Kidney capillary endothelial cell (primary cell): ENCODE measurements around the gene PTPRN2.
"Not testable (repeated sequence)": the region's sequence is repeated elsewhere in the genome, so short reads cannot be mapped to it uniquely, and the experiment has no call there.

Experiments
- DNase-seq: peaks from one replicate; pipeline ENCODE4 v3.0.0-alpha.2; 2018; ENCODE audit warnings: low spot score

The PTPRN2 gene

DNA sequence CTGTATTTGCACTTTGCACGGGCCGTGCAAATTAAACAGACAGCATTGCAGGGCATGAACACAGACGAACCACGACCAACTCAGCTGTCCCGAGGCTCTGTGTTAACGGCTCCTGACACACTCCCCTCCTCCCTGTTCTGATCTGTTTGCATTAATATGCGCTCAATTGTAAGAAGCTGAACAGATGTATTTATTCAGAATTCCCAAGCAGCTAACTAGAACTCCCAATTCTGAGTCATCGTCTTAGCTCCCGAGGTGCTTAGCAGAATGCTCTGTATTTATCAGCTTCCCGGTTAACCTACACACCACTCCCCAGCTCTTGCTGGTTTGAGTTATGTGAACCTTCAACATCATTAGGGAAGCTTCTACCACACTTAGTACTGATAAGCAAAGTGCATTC, 286.4 kb downstream of the PTPRN2 start:
- no peak for DNase-seq

DNA sequence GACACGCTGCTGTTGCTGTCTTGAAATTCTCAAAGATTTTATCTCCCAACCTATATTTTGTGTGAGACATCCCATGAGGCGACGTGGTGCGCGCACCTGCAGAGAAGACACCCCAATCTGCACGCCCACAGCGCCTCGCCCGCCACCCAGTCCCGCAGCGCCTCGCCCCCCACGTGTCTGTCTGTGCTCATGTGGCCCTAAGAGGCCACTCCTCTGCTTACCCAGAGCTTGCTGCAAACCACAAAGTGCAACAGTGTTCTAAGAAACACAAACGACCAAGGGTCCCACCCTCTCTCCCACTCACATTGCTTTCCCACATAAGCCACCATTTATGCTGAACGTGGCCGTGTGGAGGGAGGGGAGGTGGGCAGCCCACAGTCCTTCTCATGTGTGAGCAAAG, 287.2 kb downstream of the PTPRN2 start:
- no peak for DNase-seq

DNA sequence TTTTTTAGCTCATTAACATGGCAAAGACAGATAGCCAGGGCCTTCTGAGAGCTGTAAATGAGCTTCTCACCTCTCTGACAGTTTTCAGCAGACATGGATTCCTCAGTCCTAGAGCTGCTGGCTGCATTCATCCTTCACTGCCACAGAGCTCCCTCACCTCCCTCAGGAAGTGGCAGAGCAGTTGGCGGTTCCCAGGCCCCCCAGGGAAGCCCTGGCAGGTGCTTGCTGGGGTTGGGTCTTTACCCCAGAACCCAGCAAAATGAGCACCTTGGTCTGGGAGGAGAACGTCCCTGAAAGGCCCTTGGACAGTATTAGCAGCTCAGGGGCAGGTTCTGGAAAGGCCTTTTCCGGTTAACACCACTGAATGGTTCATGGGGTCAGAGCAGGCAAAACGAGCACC, 288.0 kb downstream of the PTPRN2 start:
- no peak for DNase-seq

DNA sequence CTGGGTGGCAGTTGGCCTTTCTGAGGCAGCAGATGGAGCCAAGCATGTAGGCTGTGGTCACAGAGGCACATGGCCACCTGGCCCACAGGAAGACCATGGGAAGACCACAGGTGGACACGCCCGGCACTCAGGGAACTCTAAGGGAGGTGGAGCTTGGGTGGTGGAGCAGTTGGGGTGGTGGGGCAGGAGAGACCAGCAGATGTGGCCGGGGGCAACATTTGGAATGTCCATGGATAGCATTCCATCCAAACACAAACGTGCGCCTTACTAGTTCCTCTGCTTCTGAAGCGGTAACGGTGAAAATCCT, 290.9 kb downstream of the PTPRN2 start:
- no peak for DNase-seq

DNA sequence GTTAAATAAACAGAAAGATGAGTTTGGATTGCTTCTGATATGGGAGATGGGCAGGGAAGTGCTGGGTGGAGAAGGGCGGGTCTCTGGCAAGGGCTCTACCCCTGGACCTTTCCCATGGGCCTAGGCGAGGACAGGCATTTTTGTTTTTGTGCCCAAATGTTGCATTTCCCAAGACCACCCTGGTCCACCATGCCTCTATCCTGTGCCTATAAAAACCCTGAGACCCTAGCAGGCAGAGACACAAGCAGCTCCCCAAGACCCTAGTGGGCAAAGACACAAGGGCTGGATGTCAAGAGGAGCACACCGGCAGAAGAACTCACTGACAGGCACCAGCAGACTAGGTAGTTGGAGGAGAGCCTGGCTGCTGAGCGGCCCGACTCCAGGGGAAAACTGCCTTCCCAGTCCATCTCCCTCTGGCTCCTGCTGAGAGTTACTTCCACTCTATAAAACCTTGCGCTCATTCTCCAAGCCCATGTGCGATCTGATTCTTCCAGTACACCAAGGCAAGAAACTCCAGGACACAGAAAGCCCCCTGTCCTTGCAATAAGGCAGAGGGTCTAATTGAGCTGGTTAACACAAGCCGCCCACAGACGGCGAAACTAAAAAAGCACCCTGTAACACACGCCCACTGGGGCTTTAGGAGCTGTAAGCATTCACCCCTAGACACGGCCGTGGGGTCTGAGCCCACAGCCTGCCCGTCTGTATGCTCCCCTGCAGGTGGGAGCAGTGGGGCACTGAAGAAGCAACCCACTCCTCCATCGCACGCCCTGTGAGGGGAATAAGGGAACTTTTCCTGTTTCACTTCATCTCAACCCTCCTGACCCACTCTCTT, 291.4 kb downstream of the PTPRN2 start:
- no peak for DNase-seq

- DNase-seq, result not testable (repeated sequence)
These were observed 293.0 kb downstream of the PTPRN2 start for GRCh38 chr7:158294468-158295215.

DNA sequence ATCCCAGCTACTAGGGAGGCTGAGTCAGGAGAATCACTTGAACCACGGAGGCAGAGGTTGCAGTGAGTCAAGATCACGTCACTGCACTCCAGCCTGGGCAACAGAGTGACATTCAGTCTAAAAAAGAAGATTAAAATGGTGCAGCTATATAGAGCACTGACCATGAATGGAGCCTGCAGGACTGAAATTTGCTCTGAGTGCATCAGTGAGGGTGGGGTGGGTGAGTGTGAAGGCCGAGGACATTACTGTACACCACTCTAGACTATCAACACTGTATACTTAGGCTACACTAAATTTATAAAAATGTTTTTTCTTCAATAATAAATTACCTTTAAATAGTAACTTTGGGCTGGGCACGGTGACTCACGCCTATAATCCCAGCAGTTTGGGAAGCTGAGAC, 294.7 kb downstream of the PTPRN2 start:
- DNase-seq, result no peak

DNA sequence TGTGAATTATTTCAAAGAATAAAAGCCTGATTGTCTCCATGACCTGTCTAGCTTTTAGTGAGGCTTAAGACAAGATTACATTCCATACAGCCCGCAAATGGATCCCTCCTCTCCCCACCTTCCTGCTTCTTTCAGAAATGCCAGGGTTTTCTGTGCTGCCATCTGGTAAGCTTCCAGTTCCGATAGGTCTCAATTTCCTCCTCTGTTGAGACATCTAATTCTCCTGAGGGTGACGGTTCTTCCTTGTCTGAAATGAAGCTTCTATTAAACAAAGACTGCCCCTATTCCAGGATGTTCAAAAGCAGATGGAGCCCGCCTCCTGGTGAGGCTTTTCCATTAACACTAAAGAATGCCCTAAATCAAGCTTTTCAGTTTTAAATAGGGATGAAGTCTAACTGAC, 295.6 kb downstream of the PTPRN2 start:
- DNase-seq, result no peak

DNA sequence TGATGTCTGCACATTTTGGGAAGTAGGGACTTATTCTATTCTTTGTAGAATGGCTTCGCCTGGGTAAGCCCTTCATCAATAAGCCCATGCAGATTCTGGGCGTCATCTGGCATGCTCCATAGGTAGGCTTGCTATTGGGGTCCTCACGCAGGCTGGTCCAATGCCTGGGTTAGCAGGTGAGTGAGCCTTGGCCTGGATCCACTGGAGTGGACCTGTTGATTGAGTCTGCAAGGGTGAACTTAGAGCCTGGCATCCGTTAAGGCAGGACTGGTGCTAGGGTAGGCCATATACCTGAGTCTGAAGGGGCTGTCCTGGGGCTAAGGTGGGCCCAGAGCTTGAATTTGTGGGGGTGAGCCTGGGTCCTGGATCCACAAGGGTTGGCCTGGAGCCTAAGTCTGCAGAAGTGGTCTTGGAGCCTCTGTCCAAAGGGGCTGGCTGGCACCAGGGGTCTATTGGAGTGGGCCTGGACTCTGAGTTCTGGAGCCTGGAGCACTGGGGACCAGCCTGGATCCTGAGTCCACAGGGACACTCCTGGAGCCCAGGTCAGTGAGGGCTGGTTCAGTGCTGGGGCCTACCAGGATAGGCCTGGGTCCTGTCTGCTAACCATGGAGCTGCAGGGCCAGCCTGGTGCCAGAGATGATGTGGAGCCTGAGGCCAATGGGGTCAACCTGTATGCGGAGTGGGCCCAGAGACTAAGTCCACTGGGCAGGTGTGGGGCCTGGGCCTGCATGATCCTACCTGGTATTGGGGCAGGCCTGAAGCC, 297.7 kb downstream of the PTPRN2 start:
- no peak for DNase-seq

- DNase-seq, result no peak
These were observed 298.4 kb downstream of the PTPRN2 start for GRCh38 chr7:158289231-158289630.

GRCh38 chr7:158286210-158286609, 301.4 kb downstream of the PTPRN2 start:
- no peak for DNase-seq

GRCh38 chr7:158285383-158285770, 302.2 kb downstream of the PTPRN2 start:
- no peak for DNase-seq

GRCh38 chr7:158284617-158285382, 302.8 kb downstream of the PTPRN2 start:
- no peak for DNase-seq

DNA sequence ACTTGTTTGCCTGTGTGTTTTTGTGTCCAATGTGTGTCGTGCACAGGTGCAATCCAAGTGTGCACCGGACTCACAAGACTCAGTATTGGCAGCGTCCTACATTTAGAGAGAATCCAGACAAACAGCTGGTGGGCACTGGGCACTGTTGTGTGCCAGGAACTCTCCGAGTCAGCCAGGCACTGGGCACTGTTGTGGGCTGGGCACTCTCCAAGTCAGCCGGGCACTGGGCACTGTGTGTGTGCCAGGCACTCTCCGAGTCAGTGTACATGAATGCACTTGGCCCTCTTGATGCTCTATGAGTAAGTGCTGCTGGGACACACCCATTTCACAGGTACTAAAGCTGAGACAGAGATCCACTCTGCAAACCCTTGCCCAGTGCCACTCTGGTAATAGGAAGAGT, 303.5 kb downstream of the PTPRN2 start:
- no peak for DNase-seq

- no peak for DNase-seq
These were observed 304.3 kb downstream of the PTPRN2 start for GRCh38 chr7:158283016-158283974.

DNA sequence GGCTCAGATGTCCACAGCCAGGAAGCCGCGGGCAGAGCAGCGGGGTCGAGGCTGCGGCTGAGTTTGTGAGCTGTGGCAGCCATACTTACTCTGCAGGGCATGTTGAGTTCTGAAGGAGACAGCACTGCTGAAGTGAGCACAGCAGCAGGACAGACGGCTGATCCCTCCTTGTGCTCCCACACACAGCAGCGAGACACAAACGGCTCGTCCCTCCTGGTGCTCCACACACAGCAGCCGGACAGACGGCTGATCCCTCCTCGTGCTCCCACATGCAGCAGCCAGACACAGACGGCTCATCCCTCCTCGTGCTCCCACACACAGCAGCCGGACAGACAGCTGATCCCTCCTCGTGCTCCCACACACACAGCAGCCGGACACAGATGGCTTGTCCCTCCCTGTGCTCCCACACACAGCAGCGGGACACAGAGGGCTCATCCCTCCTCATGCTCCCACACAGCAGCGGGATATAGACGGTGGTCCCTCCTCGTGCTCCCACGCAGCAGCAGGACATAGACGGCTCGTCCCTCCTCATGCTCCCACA, 305.1 kb downstream of the PTPRN2 start:
- DNase-seq, result no peak

DNA sequence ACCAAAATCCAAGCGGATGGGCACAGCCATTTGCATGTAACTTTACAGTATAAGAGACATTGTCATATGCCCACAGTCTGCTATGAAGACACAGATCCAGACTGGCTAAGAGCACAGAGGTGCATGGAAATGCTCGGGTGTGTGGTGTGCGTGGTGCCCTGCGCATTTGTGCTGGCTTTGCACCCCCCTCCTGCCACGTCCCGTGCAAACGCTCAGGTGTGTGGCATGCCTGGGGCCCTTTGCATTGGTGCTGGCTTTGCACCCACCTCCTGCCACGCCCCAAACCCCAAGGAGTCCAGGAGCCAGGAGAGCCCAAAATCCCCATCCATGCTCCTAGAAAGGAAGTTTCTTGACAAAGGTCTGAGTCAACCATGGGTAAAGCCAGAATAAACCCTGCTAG, 306.2 kb downstream of the PTPRN2 start:
- DNase-seq, result no peak

DNA sequence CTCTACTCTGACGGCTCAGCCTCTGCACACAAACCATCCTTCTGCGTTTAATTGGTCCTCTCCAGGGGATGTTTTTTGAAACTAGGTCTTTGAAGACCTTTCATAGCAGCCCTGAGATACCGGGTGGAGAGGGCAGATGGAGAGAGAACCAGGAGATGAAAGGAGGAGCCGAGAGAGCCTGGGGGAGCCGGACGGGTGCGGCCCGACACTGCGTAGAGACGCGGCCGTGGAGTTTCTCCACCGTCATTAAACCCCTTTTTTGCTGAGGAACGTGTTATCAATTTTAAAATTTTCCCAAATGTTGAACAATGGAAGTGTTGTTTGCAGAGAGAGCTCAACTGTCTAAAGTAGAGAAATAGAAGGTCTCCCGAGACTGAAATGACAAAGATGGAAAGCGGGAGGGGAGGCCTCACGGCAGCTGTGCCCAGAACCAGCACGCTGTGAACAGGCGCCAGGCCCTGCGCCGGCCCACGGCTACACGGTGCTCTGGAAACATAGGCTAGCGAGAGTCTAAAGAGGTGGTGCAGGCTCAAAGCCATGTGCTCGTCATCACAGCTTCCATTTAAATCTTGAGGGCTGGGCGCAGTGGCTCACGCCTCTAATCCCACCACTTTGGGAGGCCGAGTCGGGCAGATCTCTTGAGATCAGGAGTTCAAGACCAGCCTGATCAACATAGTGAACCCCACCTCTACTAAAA, 307.0 kb downstream of the PTPRN2 start:
- no peak for DNase-seq

GRCh38 chr7:158279539-158280447, 307.8 kb downstream of the PTPRN2 start:
- no peak for DNase-seq
